Hepatocyte (in vitro differentiated cells): ENCODE data around the gene DUSP16.

Source experiments
- EZH2 ChIP-seq: fragments of 200-600 bp; sonication (generic); IDR thresholded peaks from 2 replicates; pipeline ENCODE4 v1.6.1; 2016; ENCODE audit warnings: antibody characterized with exemption, mild to moderate bottlenecking, borderline replicate concordance
- EZH2phosphoT487 ChIP-seq: fragments of 200-600 bp; sonication (generic); IDR thresholded peaks from one replicate; pipeline ENCODE4 v1.6.1; 2018; ENCODE audit warnings: antibody characterized with exemption, mild to moderate bottlenecking, low read depth, moderate library complexity; ENCODE audit not compliant: unreplicated experiment, severe bottlenecking
- TF ChIP-seq, protein P1 (sequence below): fragments of 200-600 bp; sonication (generic); IDR thresholded peaks from 2 replicates; pipeline ENCODE4 v1.5.1; 2016; ENCODE audit warnings: antibody characterized with exemption, mild to moderate bottlenecking; ENCODE audit not compliant: poor library complexity

DNA sequence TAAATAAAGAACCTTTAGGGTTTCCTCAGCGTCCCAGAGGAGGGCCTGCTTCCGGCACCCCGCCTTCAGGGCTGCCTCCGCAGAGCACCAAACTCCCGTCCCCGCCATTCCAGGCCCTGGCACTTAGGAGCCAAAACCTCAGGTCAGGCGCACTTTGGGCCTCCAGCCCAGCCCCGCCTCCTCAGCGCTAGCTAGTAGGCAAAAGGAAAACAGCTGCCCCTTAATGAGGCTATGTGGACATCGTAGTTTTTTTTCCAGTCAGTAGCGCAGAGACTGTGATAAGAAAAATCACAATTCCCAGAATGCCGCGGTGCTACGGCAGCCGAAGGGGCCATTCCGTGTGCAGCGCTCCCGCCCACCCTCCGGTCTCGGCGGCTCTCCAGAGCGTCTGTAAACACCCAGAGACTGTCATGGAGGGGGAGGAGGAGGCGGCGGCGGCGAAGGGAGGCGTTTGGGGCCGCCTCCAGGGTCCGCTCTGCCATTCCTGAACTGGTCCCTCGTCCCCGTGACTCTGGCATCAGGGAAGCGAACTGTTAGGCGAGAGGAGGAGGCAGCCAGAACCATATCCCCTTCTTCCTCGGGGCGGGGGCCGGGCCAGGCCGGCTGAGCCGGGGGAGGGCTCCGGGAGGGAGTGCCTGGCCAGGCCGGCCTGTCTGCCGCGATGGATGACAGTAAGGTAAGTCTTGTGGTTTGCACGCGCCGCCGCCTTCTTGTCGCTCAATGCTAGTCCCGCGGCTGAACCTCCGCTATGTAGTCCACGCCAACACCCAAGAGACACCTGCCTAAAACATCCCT is 49.0 kb upstream of the DUSP16 start, which contains the start of gene CREBL2:
- TF ChIP-seq, protein P1, sequence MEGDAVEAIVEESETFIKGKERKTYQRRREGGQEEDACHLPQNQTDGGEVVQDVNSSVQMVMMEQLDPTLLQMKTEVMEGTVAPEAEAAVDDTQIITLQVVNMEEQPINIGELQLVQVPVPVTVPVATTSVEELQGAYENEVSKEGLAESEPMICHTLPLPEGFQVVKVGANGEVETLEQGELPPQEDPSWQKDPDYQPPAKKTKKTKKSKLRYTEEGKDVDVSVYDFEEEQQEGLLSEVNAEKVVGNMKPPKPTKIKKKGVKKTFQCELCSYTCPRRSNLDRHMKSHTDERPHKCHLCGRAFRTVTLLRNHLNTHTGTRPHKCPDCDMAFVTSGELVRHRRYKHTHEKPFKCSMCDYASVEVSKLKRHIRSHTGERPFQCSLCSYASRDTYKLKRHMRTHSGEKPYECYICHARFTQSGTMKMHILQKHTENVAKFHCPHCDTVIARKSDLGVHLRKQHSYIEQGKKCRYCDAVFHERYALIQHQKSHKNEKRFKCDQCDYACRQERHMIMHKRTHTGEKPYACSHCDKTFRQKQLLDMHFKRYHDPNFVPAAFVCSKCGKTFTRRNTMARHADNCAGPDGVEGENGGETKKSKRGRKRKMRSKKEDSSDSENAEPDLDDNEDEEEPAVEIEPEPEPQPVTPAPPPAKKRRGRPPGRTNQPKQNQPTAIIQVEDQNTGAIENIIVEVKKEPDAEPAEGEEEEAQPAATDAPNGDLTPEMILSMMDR = no peak
- TF ChIP-seq EZH2phosphoT487 (no peak), EZH2 (no peak)
